Parathyroid adenoma (tissue), 2 donors: Measurements from ENCODE around the gene GAB4.

ENCODE experiments used
- H2AFZ ChIP-seq: fragments of 300-600 bp; sonication (generic); one replicate; pipeline ENCODE4 v1.7.0; 2017; ENCODE audit warnings: antibody characterized with exemption, mild to moderate bottlenecking
- H3K27ac ChIP-seq: fragments of 300-600 bp; sonication (generic); one replicate; pipeline ENCODE4 v1.7.0; 2017
- H3K27me3 ChIP-seq: fragments of 300-600 bp; sonication (generic); one replicate; pipeline ENCODE4 v1.7.0; 2017; ENCODE audit warnings: low read length; ENCODE audit not compliant: control insufficient read depth, insufficient read depth
- H3K36me3 ChIP-seq: fragments of 300-600 bp; sonication (generic); one replicate; pipeline ENCODE4 v1.7.0; 2017; ENCODE audit warnings: low read length; ENCODE audit not compliant: control insufficient read depth, insufficient read depth
- H3K4me1 ChIP-seq: fragments of 300-600 bp; sonication (generic); one replicate; pipeline ENCODE4 v1.7.0; 2017; ENCODE audit warnings: control low read depth
- H3K4me2 ChIP-seq: fragments of 300-600 bp; sonication (generic); one replicate; pipeline ENCODE4 v1.7.0; 2017; ENCODE audit warnings: low read length
- H3K4me3 ChIP-seq: fragments of 300-600 bp; sonication (generic); one replicate; pipeline ENCODE4 v1.7.0; 2017; ENCODE audit warnings: low read depth, low read length
- H3K79me2 ChIP-seq: fragments of 300-600 bp; sonication (generic); one replicate; pipeline ENCODE4 v1.7.0; 2017; ENCODE audit warnings: control low read depth
- H3K9ac ChIP-seq: fragments of 300-600 bp; sonication (generic); one replicate; pipeline ENCODE4 v1.7.0; 2017; ENCODE audit warnings: mild to moderate bottlenecking
- H3K9me3 ChIP-seq: fragments of 300-600 bp; sonication (generic); one replicate; pipeline ENCODE4 v1.7.0; 2017; ENCODE audit warnings: low read length; ENCODE audit not compliant: control insufficient read depth
- CTCF ChIP-seq: fragments of 300-600 bp; sonication (generic); IDR thresholded peaks from one replicate; pipeline ENCODE4 v1.7.0; 2017; ENCODE audit warnings: antibody characterized with exemption, mild to moderate bottlenecking
- donor health status: primary hyperparathyroidism.

GAB4 gene

GRCh38 chr22:16958475-16958874 is 49.5 kb downstream of the GAB4 start:
- H3K9ac ChIP-seq = no peak overlapping the region
- no peak for TF ChIP-seq CTCF
- H3K27me3 ChIP-seq = no peaks in the 10 kb centered on the region
- no peaks in the 10 kb centered on the region for H3K9me3 ChIP-seq
- no peaks in the 10 kb centered on the region for H3K36me3 ChIP-seq
- no peak overlapping the region for H3K27ac ChIP-seq
- H3K4me1 ChIP-seq = no peaks in the 10 kb centered on the region
- no peak overlapping the region for H3K4me3 ChIP-seq
- H3K79me2 ChIP-seq = no peaks in the 10 kb centered on the region
- H3K4me2 ChIP-seq = no peak overlapping the region
- no peak overlapping the region for H2AFZ ChIP-seq

GRCh38 chr22:16957781-16958180 is 50.2 kb downstream of the GAB4 start:
- Histone ChIP-seq H3K4me2 (no peak overlapping the region), H3K4me3 (no peak overlapping the region), H3K9ac (no peak overlapping the region), H3K36me3 (no peaks in the 10 kb centered on the region), H3K27ac (no peak overlapping the region), H3K79me2 (no peaks in the 10 kb centered on the region), H3K9me3 (no peaks in the 10 kb centered on the region), H3K4me1 (no peaks in the 10 kb centered on the region), H2AFZ (no peak overlapping the region), H3K27me3 (no peaks in the 10 kb centered on the region)
- no peak for TF ChIP-seq CTCF

- H3K9me3 ChIP-seq = no peaks in the 10 kb centered on the region
- no peaks in the 10 kb centered on the region for H3K4me1 ChIP-seq
- no peak overlapping the region for H2AFZ ChIP-seq
- no peak overlapping the region for H3K4me2 ChIP-seq
- H3K79me2 ChIP-seq = no peaks in the 10 kb centered on the region
- no peaks in the 10 kb centered on the region for H3K36me3 ChIP-seq
- no peak overlapping the region for H3K27ac ChIP-seq
- no peak overlapping the region for H3K9ac ChIP-seq
- TF ChIP-seq CTCF = no peak
- no peak overlapping the region for H3K4me3 ChIP-seq
- H3K27me3 ChIP-seq = no peaks in the 10 kb centered on the region
Measured at GRCh38 chr22:16956290-16956689, 51.7 kb downstream of the GAB4 start.

- H2AFZ ChIP-seq = no peak overlapping the region
- TF ChIP-seq CTCF = no peak
- no peaks in the 10 kb centered on the region for H3K36me3 ChIP-seq
- no peak overlapping the region for H3K9ac ChIP-seq
- no peak overlapping the region for H3K4me3 ChIP-seq
- no peaks in the 10 kb centered on the region for H3K79me2 ChIP-seq
- H3K27ac ChIP-seq = no peak overlapping the region
- H3K9me3 ChIP-seq = no peaks in the 10 kb centered on the region
- H3K4me1 ChIP-seq = no peaks in the 10 kb centered on the region
- H3K4me2 ChIP-seq = no peak overlapping the region
- H3K27me3 ChIP-seq = no peaks in the 10 kb centered on the region
Measured at GRCh38 chr22:16955678-16956210, 52.3 kb downstream of the GAB4 start.

- Histone ChIP-seq H3K9ac (no peak overlapping the region), H3K4me1 (no peaks in the 10 kb centered on the region), H3K36me3 (no peaks in the 10 kb centered on the region), H3K27ac (no peak overlapping the region), H2AFZ (no peak overlapping the region), H3K9me3 (no peaks in the 10 kb centered on the region), H3K4me3 (no peak overlapping the region), H3K79me2 (no peaks in the 10 kb centered on the region), H3K4me2 (no peak overlapping the region), H3K27me3 (no peaks in the 10 kb centered on the region)
- no peak for TF ChIP-seq CTCF
Measured at GRCh38 chr22:16955081-16955480, 52.9 kb downstream of the GAB4 start.
